B cell (primary cell): ENCODE measurements around the gene SOD3. TPM values are rescaled to one million over a fixed set of nuclear protein-coding genes. Genes with fewer than 3 reads are reported as not detected.

ENCODE experiments used
- ATAC-seq: fragments of 200-7000 bp; cut with Tn5 transposase; one replicate; pipeline ENCODE4 v1.10.0; 2021; ENCODE audit warnings: low read depth, mild to moderate bottlenecking, moderate number of reproducible peaks, moderate library complexity
- CTCF ChIA-PET: fragments of 350-600 bp; sonication (Branson Sonifier 250); formaldehyde crosslinking; loops from one replicate; lab custom pipeline; 2021; ENCODE audit warnings: antibody characterized with exemption, inconsistent platforms; lab: Charles Lee
- POLR2A ChIA-PET: fragments of 350-600 bp; sonication (Branson Sonifier 250); formaldehyde crosslinking; loops from one replicate; lab custom pipeline; 2021; ENCODE audit warnings: antibody characterized with exemption; lab: Charles Lee
- DNase-seq: peaks from one replicate; pipeline ENCODE4 v3.0.0; 2013
- H2AFZ ChIP-seq: 2 replicates; pipeline ENCODE4 v1.6.1; 2012; ENCODE audit warnings: mild to moderate bottlenecking, low read depth, low read length; ENCODE audit not compliant: insufficient read depth, poor library complexity, severe bottlenecking
- H3K27ac ChIP-seq, 2 donors: 1 replicate in 1 of 2; 2 replicates in 1 of 2; pipeline ENCODE4 v1.5.1; 2012 to 2013; ENCODE audit warnings: low read length in 2 of 2, mild to moderate bottlenecking in 2 of 2, moderate library complexity in 1 of 2
- H3K27me3 ChIP-seq, 4 experiments: fragments of 200-600 bp in 1 of 4; sonication (generic) in 1 of 4; replicated peaks in 1 of 4; 1 replicate in 2 of 4; 2 replicates in 2 of 4; pipeline versions ENCODE4 v1.6.1 to v1.7.0; 2013 to 2016; ENCODE audit warnings: low read length in 3 of 4, mild to moderate bottlenecking in 2 of 4, mixed read lengths in 1 of 4, moderate library complexity in 1 of 4; ENCODE audit not compliant: insufficient read depth in 4 of 4, control insufficient read depth in 3 of 4; ENCODE audit errors: control extremely low read depth in 1 of 4
- H3K36me3 ChIP-seq, 2 experiments: replicated peaks in 1 of 2; 1 replicate in 1 of 2; 2 replicates in 1 of 2; pipeline versions ENCODE4 v1.6.1 to v1.7.1; 2013; ENCODE audit warnings: low read length in 1 of 2; ENCODE audit not compliant: insufficient read depth in 2 of 2, control insufficient read depth in 1 of 2; ENCODE audit errors: control extremely low read depth in 1 of 2, extremely low read depth in 1 of 2
- H3K4me1 ChIP-seq, 2 donors: fragments of 200-600 bp in 1 of 2; sonication (generic) in 1 of 2; 1 replicate in 1 of 2; 2 replicates in 1 of 2; pipeline versions ENCODE4 v1.5.1 to v1.6.1; 2013 to 2017; ENCODE audit warnings: low read length in 2 of 2; ENCODE audit not compliant: control insufficient read depth in 2 of 2, insufficient read depth in 2 of 2
- H3K4me2 ChIP-seq: replicated peaks from 2 replicates; pipeline ENCODE3; 2012; ENCODE audit warnings: mild to moderate bottlenecking, low read depth, low read length; ENCODE audit not compliant: poor library complexity, severe bottlenecking
- H3K4me3 ChIP-seq, 5 experiments: fragments of 200-600 bp in 1 of 5; sonication (generic) in 1 of 5; 1 replicate in 3 of 5; 2 replicates in 2 of 5; pipeline versions ENCODE4 v1.5.1 to v1.7.0; 2011 to 2016; ENCODE audit warnings: low read length in 4 of 5, mild to moderate bottlenecking in 4 of 5, low read depth in 2 of 5, control low read depth in 1 of 5, moderate library complexity in 1 of 5; ENCODE audit not compliant: insufficient read depth in 1 of 5; ENCODE audit errors: control extremely low read depth in 1 of 5, extremely low read depth in 1 of 5
- H3K79me2 ChIP-seq: fragments of 200-600 bp; sonication (generic); one replicate; pipeline ENCODE4 v1.6.0; 2016; ENCODE audit warnings: low read length; ENCODE audit not compliant: control insufficient read depth, insufficient read depth
- H3K9ac ChIP-seq: fragments of 200-600 bp; sonication (generic); 2 replicates; pipeline ENCODE4 v1.6.1; 2017; ENCODE audit warnings: mild to moderate bottlenecking, low read length, moderate library complexity
- H3K9me3 ChIP-seq, 3 donors: one replicate each; pipeline versions ENCODE4 v1.6.1 to v1.7.1; 2013; ENCODE audit warnings: low read length in 2 of 3; ENCODE audit not compliant: control insufficient read depth in 2 of 3, insufficient read depth in 1 of 3; ENCODE audit errors: control extremely low read depth in 1 of 3
- H4K20me1 ChIP-seq: 2 replicates; pipeline ENCODE4 v1.6.0; 2012; ENCODE audit warnings: mild to moderate bottlenecking, low read length; ENCODE audit not compliant: insufficient read depth, control insufficient read depth, poor library complexity, severe bottlenecking
- H3K27ac Mint-ChIP-seq: one replicate; pipeline ENCODE4 v1.8.0; 2021; ENCODE audit warnings: mixed read lengths
- H3K27me3 Mint-ChIP-seq: one replicate; pipeline ENCODE4 v1.8.0; 2021; ENCODE audit warnings: mixed read lengths
- H3K4me1 Mint-ChIP-seq: one replicate; pipeline ENCODE4 v1.8.0; 2021; ENCODE audit warnings: mixed read lengths
- H3K4me3 Mint-ChIP-seq: one replicate; pipeline ENCODE4 v1.8.0; 2021; ENCODE audit warnings: mixed read lengths
- H3K9me3 Mint-ChIP-seq: one replicate; pipeline ENCODE4 v1.8.0; 2022; ENCODE audit warnings: mixed read lengths; ENCODE audit not compliant: insufficient read depth
- EZH2 ChIP-seq: IDR thresholded peaks from 2 replicates; pipeline ENCODE4 v1.6.1; 2012; ENCODE audit warnings: borderline replicate concordance, low read depth, mild to moderate bottlenecking, moderate library complexity, low read length; ENCODE audit not compliant: insufficient read depth, poor library complexity, severe bottlenecking
- WGBS: methylation state at CpG from one replicate; pipeline ENCODE4 v1.1.5; 2013; ENCODE audit warnings: missing lambda C conversion rate; ENCODE audit not compliant: insufficient coverage; 5-methylcytosine and 5-hydroxymethylcytosine counted together
- intact Hi-C: fragments of 100-400 bp; cut with micrococcal nuclease; formaldehyde crosslinking; loops from one replicate; pipeline ENCODE4 v1.10.0; 2022
- polyA plus RNA-seq: library from polyadenylated mRNA; depleted of rRNA; stranded (reverse); fragments of >200 nt; gene quantifications from 2 replicates; pipeline ENCODE4 v1.2.3, GENCODE V29; 2012
- total RNA-seq, 2 donors: library from RNA; stranded (reverse); fragments of 120-200 nt in 1 of 2; gene quantifications; 1 replicate in 1 of 2; 2 replicates in 1 of 2; pipeline versions ENCODE4 v1.2.3 to v1.2.4, GENCODE V29; 2013 to 2022
- TF ChIP-seq, protein P1 (sequence below): fragments of 200-600 bp; IDR thresholded peaks from one replicate; pipeline ENCODE4 v1.8.0; 2022; ENCODE audit warnings: antibody characterized with exemption, mild to moderate bottlenecking

SOD3 gene
- total and polyA plus RNA-seq, 2 donors (not counting 1 experiment from before 2014, with no cell fraction given): not detected

DNA sequence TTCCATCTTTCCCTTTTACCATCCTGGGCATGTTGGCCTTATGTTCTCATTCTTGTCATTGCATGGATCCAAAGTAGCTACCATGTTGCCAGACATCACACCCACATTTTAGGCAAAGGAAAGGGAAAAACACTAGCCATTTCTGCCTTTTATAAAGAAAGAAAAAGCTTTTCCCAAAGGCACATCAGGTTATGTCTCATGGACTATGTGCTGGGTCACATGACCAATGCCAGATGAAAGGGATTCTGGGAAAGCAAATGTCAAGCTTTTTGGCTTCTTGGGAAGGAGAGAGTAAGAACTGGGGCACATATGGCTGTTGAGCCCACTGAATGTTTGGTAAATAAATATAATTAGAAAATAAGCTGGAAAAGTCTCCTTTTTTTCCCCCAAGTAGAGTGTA is 4.3 kb upstream of the SOD3 start:
- Histone ChIP-seq H3K4me1 (no peaks in the 10 kb centered on the region), H3K4me3 (no peak overlapping the region), H3K9me3 (no peaks in the 10 kb centered on the region), H3K9ac (no peak overlapping the region), H3K27me3 (no peaks in the 10 kb centered on the region), H3K36me3 (no peaks in the 10 kb centered on the region), H3K4me2 (no peak overlapping the region), H2AFZ (no peak overlapping the region), H3K79me2 (no peaks in the 10 kb centered on the region), H3K27ac (no peak overlapping the region), H4K20me1 (no peaks in the 10 kb centered on the region)
- ChIA-PET CTCF (no interaction called here), POLR2A (no interaction called here)
- no peak for TF ChIP-seq EZH2
- TF ChIP-seq, protein P1, sequence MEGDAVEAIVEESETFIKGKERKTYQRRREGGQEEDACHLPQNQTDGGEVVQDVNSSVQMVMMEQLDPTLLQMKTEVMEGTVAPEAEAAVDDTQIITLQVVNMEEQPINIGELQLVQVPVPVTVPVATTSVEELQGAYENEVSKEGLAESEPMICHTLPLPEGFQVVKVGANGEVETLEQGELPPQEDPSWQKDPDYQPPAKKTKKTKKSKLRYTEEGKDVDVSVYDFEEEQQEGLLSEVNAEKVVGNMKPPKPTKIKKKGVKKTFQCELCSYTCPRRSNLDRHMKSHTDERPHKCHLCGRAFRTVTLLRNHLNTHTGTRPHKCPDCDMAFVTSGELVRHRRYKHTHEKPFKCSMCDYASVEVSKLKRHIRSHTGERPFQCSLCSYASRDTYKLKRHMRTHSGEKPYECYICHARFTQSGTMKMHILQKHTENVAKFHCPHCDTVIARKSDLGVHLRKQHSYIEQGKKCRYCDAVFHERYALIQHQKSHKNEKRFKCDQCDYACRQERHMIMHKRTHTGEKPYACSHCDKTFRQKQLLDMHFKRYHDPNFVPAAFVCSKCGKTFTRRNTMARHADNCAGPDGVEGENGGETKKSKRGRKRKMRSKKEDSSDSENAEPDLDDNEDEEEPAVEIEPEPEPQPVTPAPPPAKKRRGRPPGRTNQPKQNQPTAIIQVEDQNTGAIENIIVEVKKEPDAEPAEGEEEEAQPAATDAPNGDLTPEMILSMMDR: no peak
- ATAC-seq: no peak
- H3K27me3 Mint-ChIP-seq: peaks cover 11% of the 10 kb centered on the region
- no peak overlapping the region for H3K27ac Mint-ChIP-seq
- H3K9me3 Mint-ChIP-seq: no peaks in the 10 kb centered on the region
- no peak overlapping the region for H3K4me3 Mint-ChIP-seq
- DNase-seq: no peak
- intact Hi-C loops: no loop called here
- no peaks in the 10 kb centered on the region for H3K4me1 Mint-ChIP-seq

DNA sequence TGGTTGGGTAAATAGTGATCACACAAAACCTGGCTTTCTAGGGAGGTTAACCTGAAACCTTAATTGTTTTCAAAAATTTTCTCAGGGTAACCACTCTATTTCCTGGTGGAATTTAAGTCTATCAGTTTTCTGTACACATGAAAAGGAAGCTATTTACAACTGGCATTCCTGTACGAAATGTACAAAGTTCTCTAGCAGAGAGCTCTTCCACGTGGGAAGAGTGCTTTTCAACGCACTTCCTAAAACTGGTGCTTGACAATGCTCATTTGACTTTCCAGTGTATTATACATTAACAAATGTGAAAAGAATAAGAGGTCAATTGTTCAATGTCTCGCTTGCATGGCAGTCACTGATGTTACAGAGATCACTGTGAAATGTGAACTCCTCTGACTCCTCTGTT is 2.8 kb upstream of the SOD3 start:
- Histone ChIP-seq H3K27ac (no peak overlapping the region), H3K4me2 (no peak overlapping the region), H3K4me3 (no peak overlapping the region), H3K27me3 (peaks cover 0 to 3% (median 0%) of the 10 kb centered on the region in 4 experiments), H3K36me3 (no peaks in the 10 kb centered on the region), H3K4me1 (no peaks in the 10 kb centered on the region), H3K9ac (no peak overlapping the region), H3K9me3 (no peaks in the 10 kb centered on the region), H2AFZ (no peak overlapping the region), H3K79me2 (no peaks in the 10 kb centered on the region), H4K20me1 (no peaks in the 10 kb centered on the region)
- no peak for TF ChIP-seq EZH2
- TF ChIP-seq, protein P1: no peak
- intact Hi-C loops: no loop called here
- no peak for DNase-seq
- Mint-ChIP-seq H3K27me3 (peaks cover 11% of the 10 kb centered on the region), H3K27ac (no peak overlapping the region), H3K4me1 (no peaks in the 10 kb centered on the region), H3K9me3 (no peaks in the 10 kb centered on the region), H3K4me3 (no peak overlapping the region)
- no peak for ATAC-seq
- ChIA-PET POLR2A (no interaction called here), CTCF (no interaction called here)
- no CpG with 5 or more reads among the region's 4 CpGs for WGBS
